ENCODE measurements around the gene NHEJ1. TPM values are rescaled to one million over a fixed set of nuclear protein-coding genes. Genes with fewer than 3 reads are reported as not detected.
A peak's percentile ranks its signal among the peaks of the same experiment; 100 is the strongest.

Gene NHEJ1
- total RNA-seq, 1 donor from 2014 or later = 13.1 TPM

- DNase-seq (ENCODE audit: low read depth) = peak; percentile 31
- no peak for TF ChIP-seq CTCF (conservative IDR thresholded peaks at IDR 0.05; ENCODE audit: low read depth, low read length)
- no peak overlapping the region for H3K4me3 ChIP-seq (ENCODE audit: low read depth, low read length)
Measured at GRCh38 chr2:219079417-219079816, 81.2 kb downstream of the NHEJ1 start.

GRCh38 chr2:219078951-219079350, 81.7 kb downstream of the NHEJ1 start:
- TF ChIP-seq CTCF (conservative IDR thresholded peaks at IDR 0.05; ENCODE audit: low read depth, low read length) = no peak
- no peak for DNase-seq (ENCODE audit: low read depth)
- no peak overlapping the region for H3K4me3 ChIP-seq (ENCODE audit: low read depth, low read length)

- TF ChIP-seq CTCF (conservative IDR thresholded peaks at IDR 0.05; ENCODE audit: low read depth, low read length) = peak; percentile 27
- H3K4me3 ChIP-seq (ENCODE audit: low read depth, low read length) = no peak overlapping the region
- no peak for DNase-seq (ENCODE audit: low read depth)
Measured at GRCh38 chr2:219078126-219078525, 82.5 kb downstream of the NHEJ1 start.

GRCh38 chr2:219076253-219076652, 84.4 kb downstream of the NHEJ1 start:
- no peak overlapping the region for H3K4me3 ChIP-seq (ENCODE audit: low read depth, low read length)
- DNase-seq (ENCODE audit: low read depth) = no peak
- no peak for TF ChIP-seq CTCF (conservative IDR thresholded peaks at IDR 0.05; ENCODE audit: low read depth, low read length)

- TF ChIP-seq CTCF (conservative IDR thresholded peaks at IDR 0.05; ENCODE audit: low read depth, low read length) = peak; percentile 77
- no peak for DNase-seq (ENCODE audit: low read depth)
- H3K4me3 ChIP-seq (ENCODE audit: low read depth, low read length) = no peak overlapping the region
Measured at GRCh38 chr2:219073413-219074129, 87.0 kb downstream of the NHEJ1 start.

GRCh38 chr2:219072741-219073250, 87.8 kb downstream of the NHEJ1 start:
- no peak for DNase-seq (ENCODE audit: low read depth)
- no peak overlapping the region for H3K4me3 ChIP-seq (ENCODE audit: low read depth, low read length)
- no peak for TF ChIP-seq CTCF (conservative IDR thresholded peaks at IDR 0.05; ENCODE audit: low read depth, low read length)

All from epithelial cell of proximal tubule (primary cell).